ENCODE data around the gene AFF3. TPM values are rescaled to one million over a fixed set of nuclear protein-coding genes. Genes with fewer than 3 reads are reported as not detected.

AFF3 gene
- total and polyA plus RNA-seq, 10 of the 15 experiments (the other 5 are each of a cell fraction or from before 2014, with no cell fraction given), result 0.26 to 5.5 (median 3.0) TPM

DNA sequence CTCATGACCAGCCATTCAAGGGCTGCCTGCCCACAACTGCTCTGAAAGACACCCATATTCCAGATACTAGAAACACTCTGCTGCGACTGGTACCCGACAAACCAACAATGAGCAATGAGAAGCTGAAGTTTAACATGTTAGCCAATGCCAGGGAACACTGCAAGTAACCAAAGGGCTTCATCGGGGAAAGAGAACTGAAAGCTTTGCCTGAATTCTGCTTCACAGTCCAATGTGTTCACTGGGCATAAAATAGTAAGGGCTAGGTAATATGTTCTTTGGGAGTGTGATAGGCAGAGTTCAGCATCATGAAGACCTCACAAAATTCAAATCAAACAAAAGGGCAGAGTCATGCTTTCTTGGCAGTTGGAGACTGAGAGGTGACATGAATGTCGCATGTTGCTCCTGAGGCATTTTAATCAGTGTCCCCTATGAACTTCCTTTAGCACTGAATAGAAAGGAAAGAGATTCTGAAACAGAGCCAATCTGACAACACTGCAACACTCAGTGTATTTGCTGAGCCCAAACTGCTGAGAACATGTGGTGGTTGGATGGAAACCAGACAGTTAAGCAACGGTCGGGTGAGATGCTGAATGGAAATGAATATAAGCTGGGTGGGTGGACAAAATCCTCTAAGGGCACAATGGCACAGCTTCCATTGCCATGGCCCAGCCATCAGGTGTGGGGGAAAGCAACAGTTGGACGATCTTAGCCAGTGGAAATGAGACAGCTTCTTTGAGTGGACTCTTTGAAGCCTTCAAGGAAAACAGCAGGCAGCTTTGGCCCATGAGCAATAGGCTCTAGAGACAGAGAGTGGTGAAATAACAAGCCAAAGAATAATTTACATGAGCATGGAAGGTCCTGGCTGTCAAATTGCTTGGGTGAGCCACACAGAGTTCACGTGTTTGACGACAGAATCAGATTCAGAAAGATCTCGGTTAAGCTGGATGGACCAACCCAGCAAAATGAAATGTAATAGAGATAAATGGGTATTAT is 277.5 kb downstream of the AFF3 start (continued):
- no peak for TF ChIP-seq FOXM1 (IDR thresholded peaks at IDR 0.05; ENCODE audit: low read depth, low read length)
- TF ChIP-seq SUPT20H (IDR thresholded peaks at IDR 0.05; ENCODE audit: borderline replicate concordance, control insufficient read depth, low read depth, low read length), result no peak
- TF ChIP-seq TCF7 (IDR thresholded peaks at IDR 0.05; ENCODE audit: borderline replicate concordance), result no peak
- no peak for TF ChIP-seq MYC (IDR thresholded peaks at IDR 0.05; ENCODE audit: insufficient read depth, insufficient read length, insufficient replicate concordance, low read length, severe bottlenecking)
- TF ChIP-seq EED (IDR thresholded peaks at IDR 0.05; ENCODE audit: low read depth), result no peak
- TF ChIP-seq MEF2A (IDR thresholded peaks at IDR 0.05; ENCODE audit: insufficient read depth, low read depth, low read length), result no peak
- no peak for TF ChIP-seq CUX1 (IDR thresholded peaks at IDR 0.05; ENCODE audit: insufficient replicate concordance, low read depth, low read length)
- no peak for TF ChIP-seq ZNF24 (IDR thresholded peaks at IDR 0.05)
- TF ChIP-seq NFYB (IDR thresholded peaks at IDR 0.05; ENCODE audit: insufficient read depth, low read depth, low read length), result no peak
- TF ChIP-seq YBX1 (IDR thresholded peaks at IDR 0.05), result no peak
- TF ChIP-seq RAD51 (IDR thresholded peaks at IDR 0.05), result no peak

All from GM12878 (cell line).